ENCODE measurements around the gene RPS27L. TPM values are rescaled to one million over a fixed set of nuclear protein-coding genes. Genes with fewer than 3 reads are reported as not detected.

The RPS27L gene
- total and polyA plus RNA-seq, 2 experiments from 2014 or later: 85.9 to 1,011 TPM

GRCh38 chr15:63198371-63199250, 41.3 kb upstream of the RPS27L start (continued):
- TF ChIP-seq ZNF462 (CRISPR knock-in tag; IDR thresholded peaks at IDR 0.05): no peak
- TF ChIP-seq CTCF (conservative IDR thresholded peaks at IDR 0.05; ENCODE audit: low read depth in 2 of 2): no peak
- TF ChIP-seq STAT1 (IDR thresholded peaks at IDR 0.05; ENCODE audit: unreplicated experiment): no peak
- no peak for TF ChIP-seq ETS1 (IDR thresholded peaks at IDR 0.05)

Measured in GM23338 (cell line).